ENCODE results near the gene ARHGEF40.

Gene ARHGEF40

DNA sequence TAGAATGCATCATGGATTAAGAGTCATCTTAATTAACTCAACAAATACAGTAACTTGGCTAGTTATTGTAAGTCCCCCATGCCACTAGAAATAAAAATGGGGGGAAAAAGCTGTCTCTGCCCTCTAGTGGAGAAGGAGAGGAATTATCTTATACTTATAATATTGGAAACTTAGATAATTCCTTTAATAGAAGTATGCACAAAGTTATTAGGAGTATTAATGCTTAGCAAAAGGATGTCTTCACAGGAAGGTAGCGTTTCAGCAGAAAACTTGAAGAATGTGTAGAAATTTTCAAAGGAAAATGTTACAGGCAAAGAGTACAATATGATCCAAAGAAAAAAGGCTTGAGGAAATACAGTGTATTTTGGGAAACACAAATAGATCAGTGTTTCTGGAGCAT lies 65.9 kb downstream of the ARHGEF40 start:
- FAIRE-seq, result peak; percentile 92

All from G401.6 (cell line).